Kidney capillary endothelial cell (primary cell): ENCODE data around the gene MCIDAS.
A peak's percentile ranks its signal among the peaks of the same experiment; 100 is the strongest.

Experiments
- DNase-seq: peaks from one replicate; pipeline ENCODE4 v3.0.0-alpha.2; 2018; ENCODE audit warnings: low spot score

Gene MCIDAS

DNA sequence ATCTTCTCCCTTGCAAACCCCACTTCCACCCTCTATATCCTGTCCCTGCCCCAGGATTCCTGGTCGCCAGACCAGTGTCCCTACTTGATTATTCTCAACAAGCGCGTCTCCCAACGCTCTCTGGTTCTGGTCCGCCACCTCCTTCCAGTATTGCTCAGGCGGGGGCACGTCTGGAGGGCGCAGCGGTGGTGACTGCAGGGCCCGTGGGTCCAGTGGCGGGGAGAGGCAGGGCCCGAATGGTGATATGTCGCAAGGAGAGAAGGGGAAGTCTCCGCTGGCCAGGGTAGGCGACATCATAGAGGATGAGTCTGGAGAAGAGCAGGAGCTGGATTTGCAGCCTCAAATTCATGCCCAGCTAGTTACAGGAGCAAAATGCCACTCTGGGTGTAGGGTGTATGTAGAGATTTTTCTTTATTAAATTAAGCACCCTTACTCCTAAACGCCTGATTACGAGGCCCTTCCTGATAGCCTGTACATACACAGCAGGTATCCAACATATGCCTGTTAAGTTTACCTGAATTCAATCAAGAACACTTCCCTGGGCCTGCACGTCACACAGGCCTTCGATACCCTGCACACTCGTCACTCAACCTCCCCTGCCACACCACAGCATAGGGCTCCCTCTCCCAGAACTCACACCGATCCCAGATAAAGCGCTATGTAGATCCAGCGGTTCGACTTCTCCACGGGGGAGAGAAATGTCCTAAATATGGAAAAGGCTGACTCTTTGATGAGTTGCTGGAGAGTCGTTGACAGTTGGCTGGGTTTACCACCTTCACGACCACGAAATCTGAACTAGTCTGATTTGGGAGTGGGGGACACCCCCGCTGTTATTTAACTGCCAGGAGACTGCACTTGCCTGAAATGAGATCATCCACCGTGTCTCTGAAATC, 4.8 kb downstream of the MCIDAS start:
- no peak for DNase-seq

DNA sequence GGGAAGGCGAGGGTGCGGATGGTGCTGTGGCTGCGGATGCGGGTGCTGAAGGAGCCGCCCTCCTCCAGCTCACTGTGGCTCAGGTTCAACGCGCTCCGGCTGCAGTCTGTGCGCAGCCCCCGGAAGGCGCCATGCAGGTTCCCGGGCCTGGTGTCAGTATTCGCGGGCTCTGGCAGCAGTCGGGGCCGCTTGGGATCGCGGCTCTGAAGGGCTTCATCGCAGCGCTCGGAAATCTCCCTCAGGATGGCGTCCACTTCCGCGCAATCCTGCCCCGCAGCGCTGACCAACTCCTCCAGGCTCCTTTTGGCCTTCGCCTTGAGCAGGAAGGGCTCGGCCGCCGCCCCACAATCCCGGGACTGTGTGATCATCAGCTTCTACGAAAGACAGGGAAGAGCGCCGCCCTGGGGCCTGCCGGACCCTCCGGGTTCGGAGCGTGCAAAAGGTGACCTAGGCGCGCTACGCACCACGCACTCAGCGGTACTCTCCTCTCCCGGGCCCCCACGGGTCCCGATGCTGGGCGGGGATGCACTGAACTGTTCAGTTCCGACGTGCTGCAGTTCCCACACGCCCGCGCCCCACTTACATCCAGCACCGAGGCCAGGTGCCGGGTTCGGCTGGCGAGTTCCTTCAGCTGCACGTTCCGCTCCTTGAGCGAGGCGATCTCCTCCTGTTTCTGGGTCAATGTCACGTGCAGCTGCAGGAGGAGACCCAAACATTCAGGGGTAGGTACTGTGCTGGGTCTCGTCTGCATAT, 6.5 kb downstream of the MCIDAS start:
- DNase-seq: no peak

DNA sequence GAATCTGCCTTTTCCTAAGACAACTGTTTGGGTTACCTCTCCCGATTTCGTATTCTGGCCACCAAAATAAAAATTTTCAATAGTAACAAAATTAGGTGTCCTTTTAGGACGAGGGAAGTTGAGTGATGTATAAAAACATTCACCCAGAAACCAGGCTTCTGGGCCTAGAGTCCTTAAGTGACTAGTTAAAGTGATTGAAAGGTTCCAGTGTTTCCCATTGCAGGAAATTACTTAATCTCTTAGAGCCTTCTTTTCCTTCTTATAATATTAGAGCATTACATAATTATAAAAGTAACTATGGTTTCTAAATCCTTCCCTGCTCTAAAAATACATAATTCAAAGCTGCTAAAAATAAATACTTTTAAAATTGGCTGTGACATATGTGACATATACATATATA, 7.3 kb downstream of the MCIDAS start:
- DNase-seq: no peak

DNA sequence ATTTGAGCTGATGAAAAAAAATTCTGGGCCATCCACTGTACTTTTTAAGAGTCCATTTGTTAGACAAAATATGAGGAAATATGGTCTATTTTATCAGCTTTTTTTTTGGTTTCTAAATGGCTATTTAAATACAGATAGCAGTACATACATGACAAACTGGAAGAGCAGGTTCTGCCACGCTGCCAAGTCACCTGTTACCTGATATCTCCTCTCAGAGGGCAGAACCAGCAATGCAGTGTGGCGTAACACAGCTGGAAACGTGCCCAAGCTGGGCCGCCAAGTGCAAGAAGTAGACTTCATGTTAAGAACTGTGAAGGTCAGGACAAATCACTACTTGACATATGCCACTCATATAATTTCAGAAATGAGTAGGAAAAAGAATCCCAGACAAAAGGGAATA, 8.1 kb downstream of the MCIDAS start:
- DNase-seq: no peak

DNA sequence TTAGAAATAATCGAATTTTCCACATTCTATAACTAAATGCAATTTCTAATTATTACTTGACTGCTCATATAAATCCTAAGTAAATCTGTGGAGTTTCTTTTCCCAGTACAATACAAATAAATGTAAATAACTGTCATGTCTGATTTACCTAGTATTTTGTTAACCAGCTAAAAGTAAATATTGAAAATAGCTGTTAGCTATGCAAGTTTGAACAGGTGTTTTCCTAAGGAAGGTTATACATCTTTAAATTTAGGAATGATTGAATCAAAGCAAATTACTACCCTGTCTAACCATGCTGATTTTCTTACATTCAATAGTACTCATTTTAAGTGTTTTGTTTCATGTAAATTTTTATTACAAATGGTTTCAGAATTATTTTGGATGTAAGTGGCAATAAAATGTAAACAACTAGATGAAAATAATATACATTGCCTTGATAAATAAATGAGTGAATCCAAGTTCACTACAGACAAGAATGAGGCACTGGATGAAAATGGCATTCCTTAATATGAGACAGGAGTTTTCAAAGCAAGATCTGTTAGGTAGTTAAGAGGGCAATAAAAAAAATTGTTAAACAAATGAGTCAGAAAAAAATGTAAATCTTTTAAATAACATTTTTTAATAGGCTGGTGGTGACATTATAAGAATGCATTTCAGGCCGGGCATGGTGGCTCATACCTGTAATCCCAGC, 15.8 kb downstream of the MCIDAS start:
- DNase-seq: no peak

DNA sequence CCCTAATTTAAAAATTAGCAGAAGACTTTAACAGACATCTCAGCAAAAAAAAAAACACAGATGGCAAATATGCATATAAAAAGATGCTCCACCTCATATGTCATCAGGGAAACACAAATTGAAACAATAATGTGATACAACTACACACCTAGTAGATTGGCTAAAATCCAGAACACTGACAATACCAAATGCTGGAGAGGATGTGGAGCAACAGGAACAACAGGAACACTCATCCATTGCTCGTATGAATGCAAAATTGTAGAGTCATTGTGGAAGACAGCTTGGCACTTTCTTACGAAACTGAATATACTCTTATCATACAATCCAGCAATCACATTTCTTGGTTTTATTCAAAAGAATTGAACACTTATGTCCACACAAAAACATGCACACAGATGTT, 22.1 kb downstream of the MCIDAS start:
- no peak for DNase-seq

DNA sequence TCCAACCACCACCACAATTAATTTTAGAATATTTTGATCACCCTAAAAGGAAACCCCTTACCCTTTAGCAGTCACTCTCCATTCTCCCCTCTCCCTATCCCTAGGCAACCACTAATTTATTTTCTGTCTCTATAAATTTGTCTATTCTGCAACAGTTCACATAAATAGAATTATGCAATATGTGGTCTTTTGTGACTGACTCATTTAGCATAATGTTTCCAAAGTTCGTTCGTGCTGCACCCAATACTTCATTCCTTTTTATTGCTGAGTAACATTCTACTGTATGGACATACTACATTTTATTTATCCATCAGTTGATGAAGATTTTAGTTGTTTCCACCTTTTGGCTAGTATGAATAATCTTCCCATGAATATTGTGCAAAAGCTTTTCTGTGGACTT, 36.0 kb downstream of the MCIDAS start:
- no peak for DNase-seq

DNA sequence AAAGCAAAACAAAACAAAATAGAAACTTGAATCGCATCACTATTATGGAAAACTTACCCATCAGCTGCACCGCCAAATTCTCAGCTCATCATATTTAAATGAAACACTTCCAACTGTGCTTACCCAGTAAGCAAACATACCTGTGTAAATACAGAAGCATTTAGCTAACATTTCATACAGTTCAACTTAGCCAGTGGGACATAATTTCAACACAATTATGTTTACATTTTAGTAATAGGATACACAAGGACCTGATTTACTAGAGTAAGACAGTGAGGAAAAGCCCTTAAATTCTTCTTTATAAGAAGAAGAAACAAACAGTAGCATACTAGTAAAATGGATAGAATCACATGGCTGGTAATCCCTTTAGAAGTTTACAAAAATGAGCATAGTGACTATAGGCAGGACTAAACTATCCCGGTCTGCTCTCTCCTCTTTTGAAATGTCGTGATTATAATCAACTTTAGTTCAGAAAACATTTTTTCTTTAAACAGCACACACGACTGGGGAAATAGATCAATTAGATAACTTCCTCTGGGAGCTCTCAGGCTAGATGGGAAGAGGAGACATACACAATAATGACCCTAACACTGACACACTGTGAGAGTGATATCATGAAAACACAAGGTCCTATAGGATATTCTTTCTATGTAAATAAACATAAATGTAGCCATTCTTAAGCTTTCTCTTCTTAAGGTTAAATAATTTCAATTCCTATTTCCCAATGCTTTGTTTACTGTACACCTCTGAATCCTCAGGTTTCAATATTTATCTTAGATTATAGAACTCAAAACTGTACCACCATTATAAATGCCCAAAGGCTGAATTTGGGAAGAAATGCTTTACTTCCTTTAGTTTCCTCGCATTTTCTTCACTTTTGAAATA, 38.2 kb downstream of the MCIDAS start:
- no peak for DNase-seq

DNA sequence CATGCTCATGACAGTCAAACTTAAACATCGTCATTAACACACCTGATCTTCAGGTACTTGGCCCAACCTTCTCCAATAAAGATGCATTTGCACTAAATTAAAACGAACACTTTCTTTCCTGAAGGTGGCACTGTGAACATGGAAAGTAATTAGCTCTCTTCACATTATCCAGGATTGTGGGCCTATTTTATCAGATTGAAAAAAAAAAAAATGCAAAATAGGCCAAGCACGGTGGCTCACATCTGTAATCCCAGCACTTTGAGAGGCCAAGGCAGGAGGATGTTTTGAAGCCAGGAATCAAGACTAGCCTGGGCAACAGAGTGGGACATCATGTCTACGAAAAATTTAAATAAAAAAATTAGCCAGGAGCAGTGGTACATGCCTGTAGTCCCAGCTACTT, 39.7 kb downstream of the MCIDAS start:
- DNase-seq: no peak

DNA sequence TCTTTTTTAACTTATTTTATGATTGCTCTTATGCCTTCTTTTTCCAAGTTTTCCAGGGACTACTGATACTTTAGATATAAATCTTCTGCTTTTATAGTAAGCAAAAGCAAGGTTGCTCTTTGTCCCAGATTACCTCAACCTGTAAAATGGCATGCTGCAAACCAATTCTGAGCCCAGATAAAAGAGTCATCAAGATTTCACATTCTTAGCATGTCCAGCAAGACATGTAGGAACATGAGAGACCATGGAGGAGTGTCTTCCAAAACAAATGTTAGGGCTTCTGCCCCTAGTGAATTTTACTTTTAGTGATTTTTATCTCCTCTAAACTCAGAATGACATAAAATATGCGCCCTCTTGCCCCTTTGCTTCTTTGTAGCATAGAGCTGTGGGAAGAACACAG, 47.1 kb downstream of the MCIDAS start:
- no peak for DNase-seq

DNA sequence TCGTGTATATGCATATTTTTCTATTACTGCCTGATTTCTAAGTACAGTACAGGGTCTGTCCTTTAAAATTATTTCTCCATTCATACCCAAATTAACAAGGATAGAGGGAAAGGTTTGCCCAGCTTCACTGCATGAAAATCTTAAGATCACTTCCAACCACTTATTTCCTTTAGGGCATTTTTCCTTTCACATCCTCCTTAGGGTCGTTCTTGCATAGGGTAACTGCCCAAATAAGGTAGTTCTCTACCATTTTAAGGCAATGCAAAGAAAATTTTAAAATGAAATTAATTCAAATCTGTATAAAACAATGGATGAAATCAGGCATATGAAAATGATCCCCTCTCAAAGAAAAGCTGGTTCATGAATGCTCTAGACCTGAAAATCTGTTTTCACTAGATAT, 50.0 kb downstream of the MCIDAS start:
- DNase-seq: no peak

DNA sequence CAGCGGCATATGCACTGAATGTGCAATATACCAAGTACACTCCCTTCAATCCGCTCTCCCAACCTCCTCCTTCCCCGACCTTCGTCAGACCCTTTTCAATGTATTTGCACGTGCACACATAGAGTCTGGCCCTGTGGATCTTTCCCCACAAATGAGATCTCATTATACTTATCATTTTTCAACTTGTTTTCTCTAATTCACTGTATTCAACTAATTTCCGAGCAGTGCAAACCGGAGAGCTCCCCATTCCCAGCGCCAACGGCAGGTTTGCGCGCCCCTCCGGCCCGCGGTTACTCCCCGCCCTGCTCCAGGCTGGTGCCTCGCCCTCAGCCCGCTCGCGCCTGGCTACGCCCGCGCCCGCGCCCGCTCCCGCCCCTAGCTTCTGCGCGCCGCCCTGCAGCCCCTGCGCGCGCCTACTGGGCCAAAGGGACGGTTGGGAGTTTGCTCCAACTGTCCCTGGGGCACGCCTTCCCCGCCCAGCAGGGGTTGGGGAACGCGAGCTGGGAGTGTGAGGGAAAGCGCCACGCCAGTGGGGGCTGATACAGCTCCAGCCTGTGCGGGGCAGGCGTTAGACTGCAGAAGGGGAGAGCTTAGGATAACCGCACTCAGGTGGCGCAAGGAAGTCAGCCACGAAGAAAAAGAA, 50.8 kb downstream of the MCIDAS start:
- no peak for DNase-seq

DNA sequence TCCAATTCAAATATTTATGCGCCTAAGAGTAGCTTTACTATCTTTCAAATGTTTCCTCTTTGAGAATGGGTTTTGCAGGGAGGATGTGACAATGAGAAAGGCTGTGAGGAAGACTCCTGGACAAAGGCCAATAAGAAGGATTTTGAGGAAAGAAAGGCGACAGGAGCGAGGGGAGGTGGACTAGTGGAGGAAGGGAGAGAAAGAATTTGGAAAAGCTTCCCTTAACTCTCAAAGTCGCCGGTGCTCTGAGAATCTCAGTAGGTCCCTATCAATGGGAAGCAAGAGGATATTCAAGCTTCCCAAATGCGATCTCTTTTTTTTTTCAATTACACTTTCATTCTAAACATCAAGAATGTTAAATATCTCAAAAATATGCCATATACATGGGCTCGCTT, 51.3 kb downstream of the MCIDAS start:
- DNase-seq: no peak

DNA sequence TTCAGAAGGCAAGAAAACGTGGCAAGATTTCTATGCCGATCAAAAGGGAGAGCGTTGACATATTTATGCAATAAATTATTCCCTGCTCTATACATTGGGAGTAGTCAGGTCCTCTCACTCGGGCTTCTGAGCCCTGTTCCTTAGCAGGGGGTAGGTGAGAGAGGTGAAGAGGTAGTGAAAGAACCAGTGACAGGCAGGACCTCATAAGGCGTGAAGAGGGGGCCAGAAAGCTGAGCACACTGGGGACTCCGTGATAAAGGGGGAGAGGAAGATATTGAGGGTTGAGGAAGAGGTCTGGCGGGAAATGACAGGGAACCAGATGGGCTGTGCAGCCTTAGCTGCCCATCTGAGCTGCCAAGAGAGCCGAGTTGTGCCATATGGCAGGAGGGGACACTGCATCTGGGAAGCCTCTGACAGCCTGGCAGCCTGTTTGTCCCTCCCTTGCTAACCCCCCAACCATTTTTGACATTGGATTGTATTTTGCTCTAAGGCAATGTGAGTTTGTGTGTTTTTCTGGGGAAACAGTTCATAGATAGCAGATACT, 53.4 kb downstream of the MCIDAS start:
- no peak for DNase-seq

DNA sequence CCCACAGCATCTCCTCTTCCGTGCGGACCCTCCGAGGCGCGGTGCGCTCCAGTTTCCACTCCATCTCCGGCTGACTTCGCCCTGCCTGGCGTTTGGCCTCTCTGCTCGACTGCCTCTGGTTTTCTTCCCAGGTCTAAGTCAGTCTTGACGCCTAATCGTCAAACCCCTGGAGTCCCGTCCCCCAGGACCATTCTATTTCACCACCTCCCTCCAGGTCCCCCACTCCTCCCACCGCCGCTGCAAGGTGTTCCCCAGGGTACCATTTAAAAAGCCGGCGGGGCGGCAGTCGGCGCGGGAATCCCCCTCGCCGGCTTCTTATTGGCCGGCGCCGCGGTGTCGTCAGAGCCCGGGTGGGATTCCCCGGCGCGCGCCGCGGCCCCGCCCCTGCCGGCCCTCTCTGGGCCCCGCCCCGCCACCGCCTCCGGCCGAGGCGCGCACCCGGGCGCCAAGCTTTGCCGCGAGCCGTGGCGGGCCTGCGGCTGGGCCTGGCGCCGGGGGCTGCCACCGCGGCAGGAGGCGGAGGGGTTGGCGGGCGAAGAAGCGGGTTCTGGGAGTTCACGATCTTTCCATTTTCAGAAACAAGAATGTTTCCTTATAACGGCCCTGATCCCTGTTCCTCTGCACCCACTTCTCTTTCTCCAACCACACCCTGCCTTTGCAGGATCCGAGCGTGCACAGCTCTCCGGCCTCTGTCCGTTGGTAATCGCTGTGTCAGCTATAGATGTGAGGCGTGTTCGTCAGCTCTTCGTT, 54.0 kb downstream of the MCIDAS start, which contains the start of gene CDC20B:
TSS of gene CDC20B (minus strand) at position 241 of the 750 bp plus-strand sequence. CDS start at position 64, 177 bp downstream.
- DNase-seq: peak; percentile 75

DNA sequence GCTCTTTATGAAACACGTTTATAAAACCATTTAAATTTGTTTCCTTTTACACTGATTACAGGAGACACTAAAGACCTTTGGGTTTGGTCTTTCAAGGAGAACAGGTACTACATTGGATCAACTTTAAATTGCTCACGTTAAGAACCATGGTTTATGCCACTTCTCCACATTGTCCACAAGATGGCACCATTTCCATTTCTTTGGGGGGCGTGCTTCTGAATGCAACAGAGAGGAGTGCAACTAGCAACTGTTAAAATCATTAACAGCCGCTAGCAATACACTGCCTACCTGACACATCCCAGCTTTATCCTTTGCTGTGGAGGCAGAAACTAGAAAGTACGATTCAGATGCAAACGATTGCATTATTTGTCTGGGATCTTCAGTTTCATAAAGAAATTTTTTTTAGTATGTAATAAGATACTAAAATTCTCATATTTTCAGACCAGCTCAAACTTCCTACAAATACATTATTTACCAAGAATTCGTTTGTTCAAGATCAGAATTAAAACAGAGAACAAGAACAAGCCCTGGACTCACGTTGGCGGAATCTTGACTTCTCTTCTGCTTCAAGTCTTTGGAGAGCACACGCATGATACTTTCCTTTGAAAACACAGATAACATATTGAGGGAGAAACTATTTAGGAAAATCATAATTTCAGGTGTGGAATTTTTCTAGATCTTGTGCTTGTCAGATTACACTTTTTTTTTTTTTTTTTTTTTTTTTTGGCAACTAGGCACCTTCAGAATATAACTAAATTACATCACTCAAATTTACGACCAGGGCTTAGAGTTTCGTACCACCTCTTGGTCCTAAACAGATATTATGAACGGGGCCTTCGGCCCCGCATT, 54.8 kb downstream of the MCIDAS start:
- DNase-seq: peak; percentile 80

DNA sequence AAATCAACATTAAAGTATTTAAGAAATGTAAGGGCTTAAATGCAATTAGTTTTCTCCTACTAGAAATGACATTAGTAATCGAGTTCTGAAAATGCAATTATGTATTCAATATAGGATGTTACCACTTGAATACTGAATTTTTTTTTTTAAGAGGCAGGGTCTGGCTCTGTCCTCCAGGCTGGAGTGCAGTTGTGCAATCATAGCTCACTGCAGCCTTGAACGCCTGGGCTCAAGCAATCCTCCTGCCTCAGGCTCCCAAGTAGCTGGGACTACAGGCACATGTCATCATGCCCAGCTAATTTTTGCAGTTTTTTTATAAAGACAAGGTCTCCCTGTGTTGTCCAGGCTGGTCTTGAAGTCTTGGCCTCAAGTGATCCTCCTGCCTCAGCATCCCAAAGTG, 55.6 kb downstream of the MCIDAS start:
- no peak for DNase-seq
